ENCODE data around the gene PLCG1. TPM values are rescaled to one million over a fixed set of nuclear protein-coding genes. Genes with fewer than 3 reads are reported as not detected.

Gene PLCG1
- total and polyA plus RNA-seq, 2 of the 8 experiments (the other 6 are each of a cell fraction or from before 2014, with no cell fraction given): 103 to 154 TPM

GRCh38 chr20:41155261-41155660 is 17.9 kb downstream of the PLCG1 start (continued):
- TF ChIP-seq SRF (IDR thresholded peaks at IDR 0.05; ENCODE audit: low read depth, low read length): no peak
- TF ChIP-seq EGR1 (IDR thresholded peaks at IDR 0.05; ENCODE audit: borderline replicate concordance, low read depth, low read length): no peak
- TF ChIP-seq SP2 (IDR thresholded peaks at IDR 0.05; ENCODE audit: low read length): no peak
